CD4-positive, alpha-beta T cell treated with Interleukin-4 for 4 hours (primary cell): ENCODE measurements around the gene SMIM26.

Experiments used
- DNase-seq: peaks from one replicate; pipeline ENCODE4 v3.0.0-alpha.2; 2020

SMIM26 gene

DNA sequence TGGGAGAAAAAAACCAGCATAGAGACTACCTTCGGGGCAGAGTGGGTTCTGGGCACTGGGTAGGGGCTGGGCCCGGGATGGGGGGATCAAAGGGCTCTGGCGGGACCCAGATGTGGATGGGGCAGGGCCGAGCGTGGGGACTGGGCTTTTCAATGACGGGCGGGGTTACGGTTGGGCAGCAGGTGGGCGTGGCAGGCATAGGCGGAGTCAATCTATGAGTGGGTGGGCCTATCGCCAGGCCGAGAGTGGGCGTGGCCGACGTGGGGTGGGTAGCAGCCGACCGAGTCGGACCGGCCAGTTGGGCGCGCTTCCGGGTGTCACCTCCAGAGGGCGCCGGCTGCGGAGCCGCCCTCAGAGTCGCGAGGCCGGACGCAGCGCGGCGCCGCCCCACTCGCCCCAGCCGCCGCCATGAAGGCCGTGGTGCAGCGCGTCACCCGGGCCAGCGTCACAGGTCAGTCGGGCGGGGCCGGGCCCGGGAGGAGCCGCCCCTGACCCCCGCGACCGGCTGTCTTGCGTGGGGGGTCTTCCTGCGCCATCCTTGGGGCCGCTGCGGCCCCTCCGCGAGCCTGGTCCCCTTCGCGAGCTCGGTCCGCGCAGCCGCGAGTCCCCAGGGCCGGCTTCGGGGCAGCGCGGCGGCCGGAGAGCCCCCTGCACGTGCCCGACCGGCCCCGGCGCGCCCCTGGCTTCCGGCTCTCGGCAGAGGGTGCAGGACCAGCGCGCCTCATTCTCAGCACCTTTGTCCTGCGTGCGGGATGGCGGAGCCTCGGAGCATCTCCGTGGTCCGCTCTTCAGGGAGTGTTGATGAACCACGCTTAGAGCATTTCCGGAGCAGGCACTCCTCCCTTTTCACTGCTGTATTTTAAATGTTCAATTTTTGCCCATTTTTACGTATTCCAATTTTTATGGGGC is 20.7 kb downstream of the SMIM26 start, which contains the start of gene DTD1:
Gene DTD1 (plus strand): TSS at position 390 of the 909 bp plus-strand sequence. CDS start 19 bp downstream, at position 409.
- peak; percentile 80 for DNase-seq

DNA sequence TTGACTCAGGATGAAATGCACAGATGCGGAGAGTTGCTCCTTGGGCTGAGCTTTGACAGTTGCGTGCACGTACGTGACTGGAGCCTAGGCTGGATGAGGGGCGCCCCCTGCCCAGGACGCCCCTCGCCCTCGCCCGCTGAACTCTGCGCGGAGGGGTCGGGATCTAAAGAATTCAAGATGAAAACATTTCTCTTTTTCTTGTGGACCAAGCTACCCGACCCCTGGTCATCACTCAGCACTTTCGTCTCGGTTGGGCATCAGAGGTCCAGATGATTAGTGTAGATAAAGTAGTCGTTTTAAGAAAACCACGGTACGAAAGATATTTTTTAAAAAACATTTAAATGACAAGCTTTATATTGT is 21.3 kb downstream of the SMIM26 start:
- DNase-seq, result no peak

DNA sequence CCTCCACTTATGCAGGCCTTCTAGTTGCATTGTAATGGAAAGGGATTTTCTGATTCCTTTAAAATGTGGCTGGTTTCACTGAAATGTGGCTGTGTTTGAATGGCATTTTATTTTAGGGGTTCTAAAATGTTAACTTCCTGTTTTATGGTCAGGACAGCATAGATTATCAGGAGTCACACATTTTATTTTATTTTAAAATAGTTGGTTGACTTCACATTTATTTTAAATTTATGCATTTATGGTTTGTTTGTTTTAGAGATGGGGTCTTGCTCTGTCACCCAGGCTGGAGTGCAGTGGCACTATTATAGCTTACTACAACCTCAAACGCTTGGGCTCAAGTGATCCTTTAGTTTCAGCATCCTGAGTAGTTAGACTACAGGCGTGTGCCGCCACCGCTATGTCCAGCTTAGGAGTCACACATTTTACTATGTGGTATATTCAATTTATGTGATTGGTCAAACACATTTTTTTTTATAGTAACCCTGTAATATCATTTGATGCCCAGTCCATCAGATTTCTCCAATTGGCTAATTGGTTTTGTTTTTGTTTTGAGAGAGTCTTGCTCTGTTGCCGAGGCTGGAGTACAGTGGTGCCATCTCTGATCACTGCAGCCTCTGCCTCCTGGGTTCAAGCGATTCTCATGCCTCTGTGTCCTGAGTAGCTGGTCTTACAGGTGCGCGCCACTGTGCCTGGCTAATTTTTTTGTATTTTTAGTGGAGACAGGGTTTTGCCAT is 22.9 kb downstream of the SMIM26 start:
- DNase-seq, result no peak

DNA sequence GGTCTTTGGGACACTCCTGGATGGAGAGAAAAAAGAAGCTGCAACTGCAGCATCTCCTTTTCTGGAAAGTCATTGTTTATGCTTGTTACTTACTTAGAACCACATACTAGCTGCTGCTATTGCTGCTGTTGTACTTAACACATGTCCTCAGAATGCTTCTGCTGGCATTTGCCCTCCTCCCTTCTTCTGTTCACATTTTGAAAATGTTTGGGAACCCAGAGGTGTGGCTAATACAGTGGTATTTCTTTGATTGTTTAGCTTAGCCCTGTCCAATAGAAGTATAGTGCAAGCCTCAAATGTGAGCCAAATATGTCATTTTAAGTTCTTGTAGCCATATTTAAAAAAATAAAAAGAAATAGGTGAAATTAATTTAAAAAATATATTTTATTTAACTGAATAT is 29.0 kb downstream of the SMIM26 start:
- no peak for DNase-seq

DNA sequence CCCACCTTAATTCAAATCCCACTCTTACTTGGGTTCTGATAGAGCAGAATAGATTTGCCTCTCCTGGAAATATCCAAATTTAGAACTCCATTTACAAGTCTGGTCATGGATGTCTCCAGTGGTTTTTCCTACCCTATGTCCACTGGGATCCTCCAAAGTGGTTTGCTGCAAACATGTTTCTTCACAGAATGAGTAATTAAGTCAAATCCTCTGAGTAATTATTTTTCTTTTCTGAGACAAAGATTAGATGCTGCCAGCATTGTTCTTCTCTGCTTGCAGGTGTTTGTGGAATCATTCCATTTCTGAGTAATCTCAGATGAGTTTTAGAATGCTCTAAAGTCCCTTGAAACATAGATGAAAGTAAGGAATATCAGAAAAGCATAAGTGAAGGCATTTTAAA is 42.5 kb downstream of the SMIM26 start:
- DNase-seq, result no peak

DNA sequence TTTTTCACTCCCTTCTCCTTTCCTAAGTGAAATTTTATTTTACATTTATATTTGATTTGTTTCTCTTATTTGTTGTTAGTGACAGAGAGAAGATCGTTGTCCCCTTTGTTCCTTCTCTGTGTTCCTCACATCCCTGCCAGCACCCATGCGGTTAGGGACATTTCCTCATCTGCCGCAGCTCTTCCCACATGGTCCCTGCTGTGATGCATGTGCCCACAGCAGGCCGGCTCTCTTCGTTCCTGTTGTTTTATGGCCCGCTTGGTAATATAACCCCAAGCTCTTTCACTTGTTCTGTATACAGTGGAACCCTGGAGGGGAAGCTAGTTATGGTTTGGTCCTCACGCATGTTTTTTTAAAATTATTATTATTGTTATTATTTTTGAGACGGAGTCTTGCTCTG is 44.3 kb downstream of the SMIM26 start:
- no peak for DNase-seq

DNA sequence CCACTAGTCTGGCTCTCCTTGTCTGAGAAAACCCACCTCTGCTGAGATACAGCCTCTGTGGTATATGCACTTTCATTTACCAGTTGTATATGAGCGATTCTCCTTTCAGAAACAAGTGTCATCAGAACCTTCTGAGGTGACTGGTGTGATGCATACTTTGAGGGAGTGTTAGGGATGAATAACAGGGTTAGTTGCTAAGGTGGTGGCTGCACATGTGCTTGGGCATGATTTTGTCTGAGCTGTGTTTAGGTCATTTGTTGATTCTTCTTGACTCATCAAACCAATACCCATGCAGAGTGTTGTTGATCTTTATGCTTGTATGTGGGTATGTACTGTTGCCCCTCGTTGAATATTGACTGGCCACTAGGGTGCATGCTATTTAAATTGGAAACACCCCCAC is 46.3 kb downstream of the SMIM26 start:
- no peak for DNase-seq

DNA sequence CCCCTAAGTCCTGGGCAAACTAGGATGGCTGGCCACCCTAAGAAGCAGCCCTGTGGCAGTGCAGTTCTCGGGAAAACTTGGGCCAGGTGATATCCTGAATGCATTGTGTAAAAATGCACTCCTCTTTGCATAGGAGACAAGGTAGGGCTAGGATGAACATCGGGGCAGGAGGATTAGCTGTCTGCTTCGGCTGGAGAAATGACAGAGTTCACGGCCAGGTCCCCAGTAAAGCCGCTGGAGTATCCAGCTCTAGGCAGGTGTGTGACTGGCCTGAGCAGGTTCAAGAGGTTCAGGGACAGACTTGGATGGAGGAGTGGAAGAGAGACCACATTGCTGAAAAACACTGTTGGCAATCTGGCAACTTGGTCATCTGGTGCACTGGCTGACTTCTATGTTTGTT is 47.0 kb downstream of the SMIM26 start:
- DNase-seq, result no peak

DNA sequence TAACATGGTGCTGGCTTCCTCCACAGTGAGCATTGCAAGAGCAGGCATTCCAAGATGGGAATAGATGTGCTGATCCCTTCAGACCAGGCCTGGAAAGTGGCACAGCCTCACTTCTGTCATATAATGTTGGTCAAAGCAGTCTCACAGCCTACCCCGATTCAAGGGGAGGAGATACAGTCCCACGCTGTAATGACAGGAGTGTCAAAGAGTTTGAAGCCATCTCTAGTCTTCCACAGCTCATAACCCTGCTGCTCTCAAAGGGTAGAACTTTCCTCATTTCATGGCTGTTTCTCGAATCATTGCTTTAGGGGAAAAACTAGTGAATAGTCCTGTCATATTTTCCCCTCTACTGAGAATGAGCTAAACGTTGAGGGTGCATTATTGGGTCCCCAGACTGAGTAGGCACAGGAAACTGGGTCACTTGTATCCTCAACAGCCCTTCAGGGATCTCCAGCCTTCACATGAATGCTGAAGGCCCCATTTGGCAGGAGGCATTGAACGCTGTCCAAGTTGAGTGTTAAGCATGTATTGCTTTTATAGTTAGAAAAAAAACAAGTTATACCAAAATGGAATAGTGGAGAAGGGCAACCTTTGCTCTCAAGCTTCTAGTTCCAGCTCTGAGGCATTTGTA is 47.9 kb downstream of the SMIM26 start:
- DNase-seq, result no peak
